Fibroblast of the aortic adventitia (primary cell): ENCODE data around the gene ITIH6. TPM values are rescaled to one million over a fixed set of nuclear protein-coding genes. Genes with fewer than 3 reads are reported as not detected.
"Not testable (repeated sequence)": the region's sequence is repeated elsewhere in the genome, so short reads cannot be mapped to it uniquely, and the experiment has no call there.

Experiments
- DNase-seq: peaks from one replicate; pipeline ENCODE4 v3.0.0-alpha.2; 2010; ENCODE audit warnings: low read depth
- H3K4me3 ChIP-seq: 2 replicates; pipeline ENCODE4 v1.5.1; 2011; ENCODE audit warnings: low read depth, mild to moderate bottlenecking, control low read depth, low read length, moderate library complexity
- CTCF ChIP-seq: IDR thresholded peaks from 2 replicates; pipeline ENCODE4 v1.5.1; 2011; ENCODE audit warnings: mild to moderate bottlenecking, low read length, control low read depth, inconsistent platforms; ENCODE audit not compliant: insufficient read depth
- total RNA-seq: library from RNA; depleted of rRNA; stranded (reverse); fragments of >200 nt; gene quantifications from 2 replicates; pipeline ENCODE4 v1.2.3, GENCODE V29; 2012; ENCODE audit warnings: low replicate concordance

The ITIH6 gene
- total RNA-seq, 1 donor = not detected

- TF ChIP-seq CTCF = no peak
- H3K4me3 ChIP-seq = peak within 1 kb of the TSS; percentile 77
- peak; percentile 28 for DNase-seq
Measured at GRCh38 chrX:54807524-54808108, 9.6 kb upstream of the ITIH6 start, which contains the start of gene MAGED2. MAGED2 (plus strand) TSS chrX:54807745; CDS start chrX:54809332, 1,587 bp downstream.

- no peak for TF ChIP-seq CTCF
- no peak for DNase-seq
- no peak overlapping the region for H3K4me3 ChIP-seq
Measured at GRCh38 chrX:54799046-54799445, 991 bp upstream of the ITIH6 start.

- TF ChIP-seq CTCF = no peak
- no peak overlapping the region for H3K4me3 ChIP-seq
- no peak for DNase-seq
Measured at GRCh38 chrX:54794795-54795194, 3.3 kb downstream of the ITIH6 start.

- no peak for DNase-seq
- no peak for TF ChIP-seq CTCF
Measured at GRCh38 chrX:54794028-54794427, 4.0 kb downstream of the ITIH6 start.

GRCh38 chrX:54789405-54789804 lies 8.7 kb downstream of the ITIH6 start:
- not testable (repeated sequence) for DNase-seq, H3K4me3 ChIP-seq

More at GRCh38 chrX:54794028-54794427, 4.0 kb downstream of the ITIH6 start:
- H3K4me3 ChIP-seq = no peak overlapping the region

- no peak for DNase-seq
- H3K4me3 ChIP-seq = no peak overlapping the region
- no peak for TF ChIP-seq CTCF
Measured at GRCh38 chrX:54788446-54788845, 9.6 kb downstream of the ITIH6 start.

GRCh38 chrX:54786967-54787366 lies 11.1 kb downstream of the ITIH6 start:
- no peak for TF ChIP-seq CTCF
- no peak overlapping the region for H3K4me3 ChIP-seq
- no peak for DNase-seq
